22Rv1 (cell line): ENCODE results near the gene PARD3B.

Experiments used
- H3K27ac ChIP-seq: fragments of 450-650 bp; 2 replicates; pipeline ENCODE4 v1.5.1; 2017
- CTCF ChIP-seq: fragments of 450-650 bp; IDR thresholded peaks from 2 replicates; pipeline ENCODE4 v1.5.1; 2017; ENCODE audit warnings: mild to moderate bottlenecking
- ZFX ChIP-seq: fragments of 450-650 bp; IDR thresholded peaks from 2 replicates; pipeline ENCODE4 v1.6.1; 2017; ENCODE audit warnings: antibody characterized with exemption, borderline replicate concordance

PARD3B gene

DNA sequence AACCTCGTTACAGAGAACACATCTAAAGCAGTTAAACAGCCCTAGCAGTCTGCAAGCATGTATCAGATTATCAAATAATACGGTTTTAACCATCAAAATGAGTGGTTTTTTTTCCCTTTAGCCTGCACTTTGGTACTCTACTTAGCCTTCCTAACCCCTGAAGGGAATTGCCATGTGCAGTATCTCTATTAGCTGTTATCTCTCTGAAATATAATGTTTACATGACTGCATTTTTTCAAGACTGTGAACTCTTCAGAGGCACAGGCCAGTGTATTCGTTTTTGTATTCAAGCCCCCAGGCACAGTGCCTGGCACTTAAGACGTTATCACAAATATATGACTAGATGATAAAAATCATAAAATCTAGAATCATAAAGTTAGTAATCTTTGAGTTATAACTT is 509.5 kb downstream of the PARD3B start:
- TF ChIP-seq CTCF, result no peak
- no peak for TF ChIP-seq ZFX
- H3K27ac ChIP-seq, result no peak overlapping the region

DNA sequence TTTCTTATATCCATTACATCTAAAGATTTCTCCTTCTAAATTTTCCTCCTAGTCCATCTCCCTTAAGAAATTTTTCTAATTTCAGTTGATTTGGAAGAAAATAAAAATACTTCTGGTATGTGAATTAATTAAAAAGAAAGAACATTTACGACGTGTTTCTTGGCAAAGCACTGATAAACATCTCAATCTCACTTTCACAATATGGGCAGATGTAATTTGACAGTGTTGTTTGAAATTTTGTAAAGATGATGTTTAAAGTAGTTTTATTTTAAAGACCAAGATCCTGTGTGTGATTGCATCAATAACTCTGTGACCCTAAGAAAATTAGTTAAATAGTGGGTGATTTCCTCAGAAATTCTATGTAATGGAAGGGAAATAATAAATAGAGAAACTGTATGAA is 510.0 kb downstream of the PARD3B start:
- TF ChIP-seq CTCF, result no peak
- TF ChIP-seq ZFX, result no peak
- H3K27ac ChIP-seq, result no peak overlapping the region

GRCh38 chr2:205056151-205056561 is 510.9 kb downstream of the PARD3B start:
- TF ChIP-seq CTCF (no peak), ZFX (no peak)

GRCh38 chr2:205058409-205058808 is 513.1 kb downstream of the PARD3B start:
- no peak overlapping the region for H3K27ac ChIP-seq
- TF ChIP-seq CTCF (no peak), ZFX (no peak)

More at GRCh38 chr2:205056151-205056561, 510.9 kb downstream of the PARD3B start:
- H3K27ac ChIP-seq, result no peak overlapping the region

GRCh38 chr2:205060269-205060668 is 515.0 kb downstream of the PARD3B start:
- no peak overlapping the region for H3K27ac ChIP-seq
- no peak for TF ChIP-seq ZFX
- TF ChIP-seq CTCF, result no peak

- H3K27ac ChIP-seq, result no peak overlapping the region
- TF ChIP-seq ZFX (no peak), CTCF (no peak)
Measured at GRCh38 chr2:205066081-205066480, 520.8 kb downstream of the PARD3B start.

DNA sequence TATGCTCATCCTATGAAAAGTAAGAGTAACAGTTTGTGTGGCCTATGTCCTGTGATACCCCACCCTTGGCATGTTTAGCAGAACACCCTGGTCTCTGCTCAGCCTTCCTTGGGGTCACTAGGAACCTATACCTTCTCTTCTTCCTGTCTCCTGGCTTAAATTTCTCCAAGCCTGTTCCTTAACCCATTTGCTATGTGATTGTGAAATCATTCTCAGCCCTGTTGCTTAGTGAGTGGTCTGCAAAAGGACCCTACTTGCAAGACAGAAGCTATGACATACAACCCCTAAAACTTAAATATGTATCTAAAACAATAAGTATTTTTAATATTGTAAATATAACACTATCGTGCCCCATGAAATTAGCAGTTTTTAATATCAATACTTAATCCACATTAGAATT is 524.7 kb downstream of the PARD3B start:
- no peak overlapping the region for H3K27ac ChIP-seq
- TF ChIP-seq ZFX, result no peak
- no peak for TF ChIP-seq CTCF
